ENCODE measurements around the gene SLC35B2. TPM values are rescaled to one million over a fixed set of nuclear protein-coding genes. Genes with fewer than 3 reads are reported as not detected.

Gene SLC35B2
- total RNA-seq, 2 donors from 2014 or later = 44.5 to 59.9 TPM

- Histone ChIP-seq H3K4me1 (replicated peaks) (peaks cover 7% of the 10 kb centered on the region), H3K27me3 (replicated peaks; ENCODE audit: insufficient read depth) (no peaks in the 10 kb centered on the region), H3K36me3 (peaks cover 11 to 17% of the 10 kb centered on the region in 2 donors), H3K27ac (peak within 1 kb of the TSS; percentile 98 to 100), H3K9me3 (no peaks in the 10 kb centered on the region), H3K4me3 (peak within 1 kb of the TSS; percentile 98)
- WGBS = under 1% methylated on average over 34 of the region's 34 CpGs
- intact Hi-C loops (cut with DNase I) = no loop called here
- DNase-seq (ENCODE audit: low spot score) = peak; percentile 98
- TF ChIP-seq POLR2A (IDR thresholded peaks at IDR 0.05) = peak; percentile 86
- TF ChIP-seq CTCF (IDR thresholded peaks at IDR 0.05) = peak in 1 of 4 experiments; percentile 4
- peak; percentile 98 for TF ChIP-seq POLR2AphosphoS5 (IDR thresholded peaks at IDR 0.05)
These were observed 10.5 kb downstream of the SLC35B2 start, which contains the start of gene HSP90AB1 for GRCh38 chr6:44246663-44247337. Gene HSP90AB1, plus strand, starts transcription at chr6:44247101. Its CDS starts 1,529 bp downstream, at chr6:44248630.

GRCh38 chr6:44245912-44246662 is 11.2 kb downstream of the SLC35B2 start:
- peak overlapping the region; percentile 98 for H3K4me3 ChIP-seq
- no peaks in the 10 kb centered on the region for H3K9me3 ChIP-seq
- WGBS = under 1% methylated on average over 54 of the region's 62 CpGs
- H3K4me1 ChIP-seq (replicated peaks) = peaks cover 7% of the 10 kb centered on the region
- peak; percentile 78 for DNase-seq (ENCODE audit: low spot score)
- peaks cover 6 to 17% of the 10 kb centered on the region in 2 donors for H3K36me3 ChIP-seq
- peak overlapping the region; percentile 98 to 100 for H3K27ac ChIP-seq
- H3K27me3 ChIP-seq (replicated peaks; ENCODE audit: insufficient read depth) = no peaks in the 10 kb centered on the region
- TF ChIP-seq POLR2A (IDR thresholded peaks at IDR 0.05) = peak; percentile 58
- peak; percentile 87 for TF ChIP-seq POLR2AphosphoS5 (IDR thresholded peaks at IDR 0.05)
- peak in 3 of 4 experiments; percentile 49 to 54 (median 53) for TF ChIP-seq CTCF (IDR thresholded peaks at IDR 0.05)
- intact Hi-C loops (cut with DNase I) = no loop called here

- Histone ChIP-seq H3K9me3 (no peaks in the 10 kb centered on the region), H3K27me3 (replicated peaks; ENCODE audit: insufficient read depth) (no peaks in the 10 kb centered on the region), H3K27ac (peak overlapping the region; percentile 98 to 100), H3K4me3 (peak overlapping the region; percentile 98), H3K4me1 (replicated peaks) (peaks cover 7% of the 10 kb centered on the region), H3K36me3 (peaks cover 0 to 13% of the 10 kb centered on the region in 2 donors)
- DNase-seq (ENCODE audit: low spot score) = no peak
- 62% methylated on average over 12 of the region's 12 CpGs for WGBS
- intact Hi-C loops (cut with DNase I) = no loop called here
- TF ChIP-seq CTCF (IDR thresholded peaks at IDR 0.05) = no peak
These were observed 11.9 kb downstream of the SLC35B2 start for GRCh38 chr6:44245391-44245911.

- TF ChIP-seq POLR2A (IDR thresholded peaks at IDR 0.05) = no peak
- TF ChIP-seq CTCF (IDR thresholded peaks at IDR 0.05) = no peak
- TF ChIP-seq POLR2AphosphoS5 (IDR thresholded peaks at IDR 0.05) = no peak
- no peaks in the 10 kb centered on the region for H3K36me3 ChIP-seq
- DNase-seq (ENCODE audit: low spot score) = no peak
- WGBS = 97% methylated on average over 7 of the region's 7 CpGs
- H3K4me3 ChIP-seq = no peak overlapping the region
- no peaks in the 10 kb centered on the region for H3K27me3 ChIP-seq (replicated peaks; ENCODE audit: insufficient read depth)
- intact Hi-C loops (cut with DNase I) = no loop called here
- no peak overlapping the region for H3K27ac ChIP-seq
- H3K4me1 ChIP-seq (replicated peaks) = no peaks in the 10 kb centered on the region
- no peaks in the 10 kb centered on the region for H3K9me3 ChIP-seq
These were observed 14.0 kb downstream of the SLC35B2 start for GRCh38 chr6:44243345-44243744.
